Activated gamma-delta T cell treated with anti-CD3 and anti-CD28 coated beads, Interleukin-2, amount 50 U/mL, for 16 hours (primary cell): Measurements from ENCODE around the gene VCL.
"Not testable (repeated sequence)": the region's sequence is repeated elsewhere in the genome, so short reads cannot be mapped to it uniquely, and the experiment has no call there.

ENCODE experiments used
- DNase-seq: peaks from one replicate; pipeline ENCODE4 v3.0.0-alpha.2; 2020; ENCODE audit warnings: low read depth

The VCL gene

DNA sequence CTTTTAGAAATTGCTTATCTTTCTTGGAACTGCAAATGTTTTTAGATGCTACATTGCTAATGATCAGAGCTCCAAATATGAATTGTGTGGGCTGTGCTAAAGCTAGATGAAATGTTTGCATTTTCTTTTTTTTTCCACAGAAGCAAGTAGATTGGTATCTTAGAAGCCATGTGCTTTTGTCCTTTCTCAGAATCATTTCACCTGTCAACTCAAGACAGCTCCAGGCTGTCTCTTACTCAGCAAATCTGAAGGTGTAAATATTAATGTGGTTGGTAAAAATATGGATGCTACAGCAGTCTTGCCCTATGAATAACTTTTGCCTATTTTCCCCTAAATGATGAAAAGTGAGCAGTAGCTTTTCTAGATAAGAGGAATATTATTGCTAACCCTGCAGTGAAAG is 111.5 kb downstream of the VCL start:
- no peak for DNase-seq

GRCh38 chr10:74110120-74110519 is 112.2 kb downstream of the VCL start:
- DNase-seq = no peak

- DNase-seq = no peak
Measured at GRCh38 chr10:74111799-74112198, 113.9 kb downstream of the VCL start.

GRCh38 chr10:74113546-74113945 is 115.6 kb downstream of the VCL start:
- no peak for DNase-seq

DNA sequence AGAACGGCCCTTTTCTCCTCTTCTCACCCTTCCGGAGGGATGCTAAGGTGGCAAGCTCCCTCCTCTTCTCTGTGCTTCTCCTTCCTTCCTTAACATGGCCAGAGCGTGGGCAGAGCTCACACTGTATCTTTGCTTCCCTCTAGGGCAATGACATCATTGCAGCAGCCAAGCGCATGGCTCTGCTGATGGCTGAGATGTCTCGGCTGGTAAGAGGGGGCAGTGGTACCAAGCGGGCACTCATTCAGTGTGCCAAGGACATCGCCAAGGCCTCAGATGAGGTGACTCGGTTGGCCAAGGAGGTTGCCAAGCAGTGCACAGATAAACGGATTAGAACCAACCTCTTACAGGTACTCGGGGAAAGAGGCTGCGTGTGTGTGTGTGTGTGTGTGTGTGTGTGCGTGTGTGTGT is 116.1 kb downstream of the VCL start:
- no peak for DNase-seq

DNA sequence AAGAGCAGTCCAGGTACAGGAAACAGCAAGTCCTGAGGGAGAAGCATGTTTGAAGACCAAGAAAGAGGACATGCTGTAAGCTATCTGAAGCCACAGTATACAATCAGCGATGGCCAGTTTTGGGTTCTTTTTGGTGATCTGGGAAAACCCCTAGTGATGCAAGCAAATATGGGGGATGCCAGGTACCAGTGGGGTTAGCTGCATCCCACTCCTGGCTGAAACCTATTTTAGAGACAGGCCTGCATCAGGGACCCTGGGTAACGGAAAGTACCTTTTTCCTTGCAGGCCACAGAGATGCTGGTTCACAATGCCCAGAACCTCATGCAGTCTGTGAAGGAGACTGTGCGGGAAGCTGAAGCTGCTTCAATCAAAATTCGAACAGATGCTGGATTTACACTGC is 119.8 kb downstream of the VCL start:
- no peak for DNase-seq

DNA sequence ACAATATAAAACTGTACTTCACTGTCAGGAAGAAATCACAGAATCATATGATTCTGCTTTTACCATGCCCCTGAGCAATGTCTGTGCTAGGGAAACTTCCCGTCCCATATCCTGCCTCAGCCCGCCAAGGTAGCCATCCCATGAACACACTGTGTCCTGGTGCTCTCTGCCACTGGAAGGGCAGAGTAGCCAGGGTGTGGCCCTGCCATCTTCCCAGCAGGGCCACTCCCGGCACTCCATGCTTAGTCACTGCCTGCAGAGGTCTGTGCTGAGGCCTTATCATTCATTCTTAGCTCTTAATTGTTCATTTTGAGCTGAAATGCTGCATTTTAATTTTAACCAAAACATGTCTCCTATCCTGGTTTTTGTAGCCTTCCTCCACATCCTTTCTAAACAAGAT is 120.9 kb downstream of the VCL start:
- no peak for DNase-seq

DNA sequence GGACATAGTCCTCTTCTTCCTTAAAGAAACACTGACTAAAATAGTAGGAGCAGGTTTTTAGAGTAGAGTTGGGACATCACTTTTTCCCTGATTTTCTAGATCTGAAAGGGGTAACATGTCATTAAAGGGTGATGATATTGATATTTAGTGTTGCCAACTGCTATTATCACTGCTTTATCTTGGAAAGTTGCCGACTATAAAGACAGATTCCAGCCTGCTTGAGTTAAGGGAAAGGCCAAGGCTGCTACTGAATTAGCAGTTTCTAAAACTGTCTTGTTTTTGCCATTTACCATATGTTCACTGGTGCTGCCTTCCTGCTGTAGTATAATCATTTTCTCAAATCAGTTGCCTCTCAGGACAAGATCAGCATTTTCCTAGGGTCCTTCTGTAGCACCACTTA is 123.0 kb downstream of the VCL start:
- DNase-seq = no peak

DNA sequence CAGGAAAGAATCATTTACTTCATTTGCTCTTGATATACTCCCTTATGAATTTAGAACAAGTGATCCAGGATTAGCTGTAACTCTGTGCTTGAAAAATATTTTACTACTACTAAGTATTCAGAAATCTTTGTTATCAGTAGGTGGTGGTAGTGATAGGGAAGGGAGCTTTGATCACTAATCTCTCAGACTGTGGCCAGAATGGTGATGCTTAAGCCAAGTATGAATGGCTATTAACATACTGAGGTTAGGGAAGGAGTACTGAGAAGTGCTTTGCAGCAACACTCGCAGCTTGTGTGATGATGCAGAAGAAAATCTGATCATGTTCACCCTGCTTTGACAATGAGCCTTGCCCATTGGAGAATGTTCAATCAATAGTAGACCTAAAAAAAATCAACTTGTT is 123.5 kb downstream of the VCL start:
- no peak for DNase-seq

GRCh38 chr10:74122060-74122459 is 124.1 kb downstream of the VCL start:
- no peak for DNase-seq

GRCh38 chr10:74123081-74123480 is 125.2 kb downstream of the VCL start:
- DNase-seq = no peak

GRCh38 chr10:74133923-74134820 is 136.3 kb downstream of the VCL start:
- DNase-seq = no peak

- no peak for DNase-seq
Measured at GRCh38 chr10:74135452-74135851, 137.5 kb downstream of the VCL start.

DNA sequence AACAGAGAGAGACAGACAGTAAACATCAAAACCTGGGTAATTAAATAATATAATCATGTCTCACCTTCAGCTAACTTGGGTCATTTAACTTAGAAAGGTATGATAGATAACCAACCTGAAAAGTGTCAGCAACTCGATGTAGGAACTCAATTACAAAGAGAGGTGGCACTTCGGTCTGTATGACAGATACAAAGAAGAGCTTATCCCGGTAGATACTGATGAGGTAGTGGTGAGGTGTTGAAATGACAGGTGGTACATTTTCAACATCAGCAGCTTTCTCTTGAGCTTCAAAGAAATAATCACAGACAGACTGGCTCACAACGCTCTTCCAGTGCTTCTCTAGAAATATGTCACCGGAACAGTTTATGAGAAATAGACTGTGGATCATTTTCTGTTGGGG is 140.1 kb downstream of the VCL start:
- no peak for DNase-seq

GRCh38 chr10:74138596-74138995 is 140.7 kb downstream of the VCL start:
- DNase-seq = not testable (repeated sequence)

DNA sequence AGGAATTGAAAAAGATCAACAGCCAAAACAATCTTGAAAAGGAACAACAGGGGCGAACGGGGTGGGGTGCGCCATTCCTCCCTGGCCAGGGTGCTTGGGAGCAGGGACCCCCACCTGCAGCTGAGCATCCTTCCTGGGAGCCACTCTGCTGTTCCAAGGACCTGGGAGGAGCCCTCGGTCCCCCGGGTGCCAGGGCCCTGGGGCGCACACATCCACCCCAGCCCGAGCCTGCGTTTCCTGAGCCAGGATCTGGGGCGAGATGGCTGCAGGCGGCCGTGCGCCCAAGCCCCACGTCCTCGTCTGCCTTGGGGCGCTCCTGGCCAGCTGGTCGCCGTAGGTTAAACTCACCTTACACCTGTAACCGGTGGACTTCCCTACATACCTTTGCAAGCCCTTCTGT is 142.1 kb downstream of the VCL start:
- no peak for DNase-seq

GRCh38 chr10:74140553-74140952 is 142.6 kb downstream of the VCL start:
- DNase-seq = no peak

- DNase-seq = no peak
Measured at GRCh38 chr10:74145133-74145532, 147.2 kb downstream of the VCL start.

DNA sequence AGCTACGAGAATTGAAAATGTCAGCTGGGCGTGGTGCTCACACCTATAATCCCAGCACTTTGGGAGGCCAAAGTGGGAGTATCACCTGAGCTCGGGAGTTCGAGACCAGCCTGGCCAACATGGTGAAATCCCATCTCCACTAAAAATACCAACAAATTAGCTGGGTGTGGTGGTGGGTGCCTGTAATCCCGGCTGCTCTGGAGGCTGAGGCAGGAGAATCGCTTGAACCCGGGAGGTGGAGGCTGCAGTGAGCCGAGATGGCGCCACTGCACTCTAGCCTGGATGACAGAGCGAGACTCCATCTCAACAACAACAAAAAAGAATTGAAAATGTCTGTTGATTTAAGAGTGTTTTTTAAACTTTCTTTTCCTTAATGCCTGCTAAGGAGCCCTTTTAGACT is 149.1 kb downstream of the VCL start:
- DNase-seq = not testable (repeated sequence)

DNA sequence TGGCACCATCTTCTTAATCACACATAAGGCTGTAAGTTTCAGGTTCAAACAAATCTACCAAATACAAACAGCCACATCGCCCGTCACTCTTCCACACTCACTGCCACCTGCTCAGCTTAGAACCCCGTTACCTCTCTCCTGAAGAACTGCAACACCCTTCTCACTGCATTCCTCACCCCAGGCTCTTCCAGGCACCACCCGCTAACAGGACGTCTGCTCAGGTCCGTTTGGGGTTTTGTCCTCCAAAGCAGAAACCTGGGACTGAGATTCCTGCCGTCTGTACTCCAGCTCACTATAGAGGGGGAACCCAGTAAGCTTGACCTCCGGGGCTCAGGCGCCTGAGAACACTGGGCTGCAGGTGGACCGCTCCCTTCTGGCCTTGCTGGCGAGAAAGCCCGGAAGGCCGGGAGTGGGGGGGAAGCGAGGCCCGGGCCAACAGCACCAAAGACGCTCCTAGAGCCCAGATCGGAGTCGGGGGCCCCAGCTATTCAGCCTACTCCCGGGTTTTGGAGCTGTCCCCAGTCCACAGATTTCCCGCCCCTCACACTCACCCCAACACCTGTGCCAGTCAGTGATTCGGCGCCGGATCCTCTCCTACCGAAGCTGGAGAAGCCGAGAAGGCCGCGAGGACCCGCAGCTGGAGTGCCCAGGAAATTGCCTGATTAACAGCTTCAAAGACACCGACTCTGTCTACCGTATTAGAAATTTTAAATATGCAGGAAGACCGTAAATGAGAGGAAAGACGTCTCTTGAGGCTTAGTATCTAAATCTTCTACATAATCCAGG is 152.5 kb downstream of the VCL start, which contains the start of gene AP3M1:
TSS of gene AP3M1 (minus strand) at position 625 of the 786 bp plus-strand sequence. CDS start 12,449 bp downstream, outside the sequence.
- DNase-seq = peak; percentile 69

DNA sequence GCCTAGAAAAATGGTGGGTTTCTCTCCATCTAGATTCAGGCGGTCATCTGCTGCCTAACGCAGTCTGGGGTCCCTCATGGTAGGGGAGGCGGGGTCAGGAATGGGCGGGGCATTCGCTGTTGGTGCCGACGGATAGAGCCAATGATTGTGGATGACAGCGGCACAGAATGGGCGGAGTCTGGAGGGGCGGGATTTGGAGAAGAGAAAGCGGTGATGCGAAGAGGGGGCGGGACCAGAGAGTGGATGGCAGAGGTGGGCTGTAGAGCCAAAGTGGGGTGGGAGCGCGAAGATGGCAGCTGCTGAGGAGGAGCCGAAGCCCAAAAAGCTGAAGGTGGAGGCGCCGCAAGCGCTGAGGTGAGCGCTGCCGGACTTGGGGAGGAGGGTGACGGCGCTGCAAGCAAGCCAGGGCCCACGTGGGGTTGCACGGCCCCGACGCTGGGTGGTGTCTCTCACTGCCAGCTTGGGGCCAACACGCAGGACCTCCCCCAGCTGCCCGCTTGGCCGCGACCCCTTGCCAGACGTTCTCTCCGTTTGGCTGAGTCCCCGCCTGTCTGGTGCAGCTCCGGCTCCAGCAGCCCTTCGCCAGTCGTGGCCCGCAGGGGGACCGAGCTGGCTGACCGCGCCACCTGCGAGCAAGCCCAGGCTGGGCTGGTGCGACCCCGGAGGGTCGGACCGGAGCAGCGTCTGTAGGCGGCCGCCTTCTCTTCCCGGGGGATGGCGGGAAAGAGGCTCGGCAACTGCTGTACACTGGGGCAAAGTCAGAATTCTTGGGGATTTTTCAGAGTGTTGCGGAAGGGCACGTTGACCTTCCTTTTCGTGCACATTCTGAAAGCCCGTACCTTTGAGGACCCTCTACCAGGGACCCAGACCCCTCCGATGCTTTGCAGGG is 153.3 kb downstream of the VCL start, which contains the start of gene ADK:
TSS of gene ADK (plus strand) at position 232 of the 889 bp plus-strand sequence. CDS start at position 290, 58 bp downstream.
- DNase-seq = peak; percentile 100
